ENCODE results near the gene UQCRH.

UQCRH gene

DNA sequence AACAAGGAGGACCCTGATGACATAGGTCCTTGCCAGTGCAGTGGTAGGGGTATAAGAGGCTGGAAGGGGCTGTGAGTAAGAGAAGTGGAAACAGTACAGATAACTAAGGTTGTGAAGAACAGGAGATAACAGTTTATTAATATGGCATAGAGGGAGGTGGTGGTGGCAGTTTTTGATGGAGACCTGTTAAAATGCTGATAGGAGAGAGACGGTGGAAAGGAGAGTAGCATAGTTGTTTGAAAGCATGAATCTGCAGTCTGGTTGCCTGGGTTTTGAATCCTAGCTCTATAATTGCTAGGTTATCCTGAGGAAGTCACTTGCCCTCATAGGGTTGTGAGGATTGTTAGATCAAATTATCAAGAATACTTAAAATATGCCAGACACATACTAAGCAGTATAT is 19.4 kb upstream of the UQCRH start:
- no CpG with 5 or more reads among the region's 1 CpG for WGBS (ENCODE audit: extremely low coverage, insufficient coverage, insufficient read length)
- Histone ChIP-seq H2AK5ac (ENCODE audit: low read length) (no peak overlapping the region), H3K79me1 (ENCODE audit: low read length) (peaks cover 1% of the 10 kb centered on the region), H4K8ac (ENCODE audit: low read depth, low read length) (no peak overlapping the region), H3K4ac (ENCODE audit: low read depth, low read length) (no peak overlapping the region), H4K91ac (ENCODE audit: low read depth, low read length) (no peak overlapping the region), H2BK120ac (ENCODE audit: insufficient read depth, low read length, poor library complexity) (no peak overlapping the region), H3K4me3 (ENCODE audit: low read depth, low read length) (no peak overlapping the region), H3K9ac (ENCODE audit: low read length) (no peak overlapping the region), H3K36me3 (ENCODE audit: control insufficient read depth in 1 of 2, insufficient read depth in 2 of 2, low read length in 2 of 2) (peaks cover 31 to 52% of the 10 kb centered on the region in 2 experiments), H3K23ac (ENCODE audit: low read length) (no peak overlapping the region), H3K14ac (ENCODE audit: low read length) (no peak overlapping the region), H3K4me1 (ENCODE audit: control insufficient read depth in 1 of 2, insufficient read depth in 2 of 2, low read length in 2 of 2) (peaks cover 6 to 10% of the 10 kb centered on the region in 2 experiments), H3K79me2 (ENCODE audit: control insufficient read depth, insufficient read depth, low read length, poor library complexity) (no peaks in the 10 kb centered on the region), H3K9me3 (ENCODE audit: insufficient read depth, low read depth, low read length) (no peaks in the 10 kb centered on the region), H2AFZ (ENCODE audit: insufficient read depth, low read length, poor library complexity) (no peak overlapping the region), H2BK12ac (ENCODE audit: low read length) (no peak overlapping the region), H4K12ac (ENCODE audit: low read depth, low read length) (no peak overlapping the region), H3K27me3 (ENCODE audit: insufficient read depth, low read length) (no peaks in the 10 kb centered on the region), H3K18ac (ENCODE audit: low read length) (no peak overlapping the region), H3K4me2 (ENCODE audit: low read length) (no peak overlapping the region), H3K27ac (ENCODE audit: low read depth, low read length) (no peak overlapping the region), H2BK5ac (ENCODE audit: low read depth, low read length, poor library complexity) (no peak overlapping the region)
- DNase-seq: no peak

DNA sequence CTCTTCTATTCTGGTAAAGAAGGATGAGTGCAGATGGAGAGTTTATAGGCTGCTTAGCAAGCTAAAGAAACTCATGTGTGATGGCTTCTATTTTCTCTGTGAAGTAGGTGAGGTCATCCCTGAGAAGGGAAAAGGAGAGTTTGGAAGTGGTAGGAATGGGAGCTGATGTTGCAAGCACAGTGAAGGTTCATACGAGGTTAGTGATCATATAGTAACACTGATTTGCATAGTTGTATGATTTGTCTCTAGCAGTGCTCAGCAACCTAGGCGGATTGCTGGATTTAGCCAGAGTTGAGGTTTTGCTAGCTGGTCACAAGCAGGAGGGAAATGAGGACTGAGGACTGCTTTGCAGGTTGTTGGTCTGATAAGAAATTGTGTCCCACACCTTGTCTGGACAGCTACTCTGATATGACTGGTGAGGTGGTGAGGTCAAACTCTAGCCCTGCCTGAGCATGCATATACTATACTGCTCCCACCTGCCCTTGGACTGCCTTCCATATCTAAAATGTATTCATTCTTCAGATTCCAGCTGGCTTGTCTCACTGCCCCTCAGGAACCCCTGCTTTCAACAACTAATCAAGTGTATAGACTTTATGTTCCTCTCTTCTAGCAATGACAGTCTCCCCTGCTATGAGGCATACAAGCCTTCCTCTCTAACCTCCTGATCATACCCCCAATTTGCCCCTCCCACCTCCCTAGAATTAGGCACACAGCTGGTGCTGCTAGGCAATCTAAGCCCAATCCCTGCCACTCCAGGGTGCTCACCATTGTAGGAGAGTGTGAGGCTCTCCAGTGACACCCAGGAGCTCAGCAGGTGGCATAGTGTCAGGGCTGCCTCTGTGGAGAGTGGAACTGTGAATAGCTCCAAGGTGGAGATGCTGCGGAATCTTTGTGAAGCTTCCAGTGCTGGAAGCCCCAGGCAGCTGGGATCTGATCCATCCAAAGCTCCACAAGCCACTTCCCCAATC is 18.6 kb upstream of the UQCRH start:
- no peak overlapping the region for H3K4me3 ChIP-seq (ENCODE audit: low read depth, low read length)
- H3K36me3 ChIP-seq (ENCODE audit: control insufficient read depth in 1 of 2, insufficient read depth in 2 of 2, low read length in 2 of 2): peaks cover 27 to 48% of the 10 kb centered on the region in 2 experiments
- peaks cover 1% of the 10 kb centered on the region for H3K79me1 ChIP-seq (ENCODE audit: low read length)
- H2BK120ac ChIP-seq (ENCODE audit: insufficient read depth, low read length, poor library complexity): no peak overlapping the region
- no peak overlapping the region for H3K18ac ChIP-seq (ENCODE audit: low read length)
- no peak overlapping the region for H2AFZ ChIP-seq (ENCODE audit: insufficient read depth, low read length, poor library complexity)
- H2AK5ac ChIP-seq (ENCODE audit: low read length): no peak overlapping the region
- no peak overlapping the region for H3K4me2 ChIP-seq (ENCODE audit: low read length)
- peaks cover 2 to 7% of the 10 kb centered on the region in 2 experiments for H3K4me1 ChIP-seq (ENCODE audit: control insufficient read depth in 1 of 2, insufficient read depth in 2 of 2, low read length in 2 of 2)
- no peak overlapping the region for H3K14ac ChIP-seq (ENCODE audit: low read length)
- no peak overlapping the region for H4K12ac ChIP-seq (ENCODE audit: low read depth, low read length)
- no CpG with 5 or more reads among the region's 3 CpGs for WGBS (ENCODE audit: extremely low coverage, insufficient coverage, insufficient read length)
- H4K8ac ChIP-seq (ENCODE audit: low read depth, low read length): no peak overlapping the region
- H3K9me3 ChIP-seq (ENCODE audit: insufficient read depth, low read depth, low read length): no peaks in the 10 kb centered on the region
- H2BK5ac ChIP-seq (ENCODE audit: low read depth, low read length, poor library complexity): no peak overlapping the region
- H3K79me2 ChIP-seq (ENCODE audit: control insufficient read depth, insufficient read depth, low read length, poor library complexity): no peaks in the 10 kb centered on the region
- no peak overlapping the region for H2BK12ac ChIP-seq (ENCODE audit: low read length)
- H4K91ac ChIP-seq (ENCODE audit: low read depth, low read length): no peak overlapping the region
- H3K27me3 ChIP-seq (ENCODE audit: insufficient read depth, low read length): no peaks in the 10 kb centered on the region
- no peak overlapping the region for H3K23ac ChIP-seq (ENCODE audit: low read length)
- no peak overlapping the region for H3K27ac ChIP-seq (ENCODE audit: low read depth, low read length)
- no peak overlapping the region for H3K4ac ChIP-seq (ENCODE audit: low read depth, low read length)
- DNase-seq: no peak
- H3K9ac ChIP-seq (ENCODE audit: low read length): peak overlapping the region; percentile 29

DNA sequence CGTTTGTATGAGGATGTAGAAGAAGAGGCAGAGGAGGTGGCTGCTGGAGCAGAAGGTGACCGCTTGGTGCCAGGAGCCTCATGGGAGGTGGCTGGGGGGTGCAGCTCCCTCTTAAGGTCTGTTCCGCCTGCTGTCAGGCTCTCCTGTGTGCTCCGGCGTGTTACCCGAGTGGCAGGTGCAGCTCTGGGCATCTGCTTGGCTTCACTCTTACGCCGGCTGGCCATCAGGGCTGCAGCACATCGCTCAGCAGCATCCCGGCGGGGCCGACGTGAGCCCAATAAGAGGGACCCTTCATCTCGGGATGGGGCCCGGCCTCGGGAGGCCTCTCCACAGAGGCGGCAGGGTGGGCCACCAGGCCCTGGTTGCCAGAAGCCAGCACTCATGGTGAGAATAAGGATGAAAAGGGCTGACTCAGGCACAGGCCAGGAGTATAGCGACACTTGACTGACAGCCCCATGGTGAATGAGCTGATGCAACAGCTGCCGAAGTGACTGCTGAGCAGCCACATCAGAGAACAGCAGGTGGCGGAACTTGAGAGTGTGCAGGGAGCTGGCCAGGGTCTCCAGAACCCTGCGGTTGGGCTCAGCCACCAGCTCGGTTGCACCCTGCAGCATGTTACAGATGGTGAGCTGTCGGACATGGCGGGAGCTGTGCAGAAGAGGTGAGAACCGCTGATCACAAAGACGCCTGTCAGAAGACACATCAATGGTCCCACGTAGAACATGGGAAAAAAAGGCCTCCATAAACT is 17.6 kb upstream of the UQCRH start:
- Histone ChIP-seq H4K8ac (ENCODE audit: low read depth, low read length) (no peak overlapping the region), H4K12ac (ENCODE audit: low read depth, low read length) (no peak overlapping the region), H3K27me3 (ENCODE audit: insufficient read depth, low read length) (no peaks in the 10 kb centered on the region), H2AFZ (ENCODE audit: insufficient read depth, low read length, poor library complexity) (no peak overlapping the region), H2BK12ac (ENCODE audit: low read length) (no peak overlapping the region), H3K79me1 (ENCODE audit: low read length) (peaks cover 1% of the 10 kb centered on the region), H3K4me1 (ENCODE audit: control insufficient read depth in 1 of 2, insufficient read depth in 2 of 2, low read length in 2 of 2) (peaks cover 2 to 7% of the 10 kb centered on the region in 2 experiments), H3K79me2 (ENCODE audit: control insufficient read depth, insufficient read depth, low read length, poor library complexity) (no peaks in the 10 kb centered on the region), H3K18ac (ENCODE audit: low read length) (peak overlapping the region; percentile 33), H3K27ac (ENCODE audit: low read depth, low read length) (no peak overlapping the region), H3K23ac (ENCODE audit: low read length) (no peak overlapping the region), H3K4me2 (ENCODE audit: low read length) (no peak overlapping the region), H3K4me3 (ENCODE audit: low read depth, low read length) (no peak overlapping the region), H3K36me3 (ENCODE audit: control insufficient read depth in 1 of 2, insufficient read depth in 2 of 2, low read length in 2 of 2) (peaks cover 21 to 39% of the 10 kb centered on the region in 2 experiments), H2AK5ac (ENCODE audit: low read length) (no peak overlapping the region), H3K14ac (ENCODE audit: low read length) (no peak overlapping the region), H2BK5ac (ENCODE audit: low read depth, low read length, poor library complexity) (no peak overlapping the region), H2BK120ac (ENCODE audit: insufficient read depth, low read length, poor library complexity) (no peak overlapping the region), H4K91ac (ENCODE audit: low read depth, low read length) (peak overlapping the region; percentile 15), H3K9me3 (ENCODE audit: insufficient read depth, low read depth, low read length) (no peaks in the 10 kb centered on the region), H3K9ac (ENCODE audit: low read length) (no peak overlapping the region), H3K4ac (ENCODE audit: low read depth, low read length) (no peak overlapping the region)
- DNase-seq: no peak
- no CpG with 5 or more reads among the region's 27 CpGs for WGBS (ENCODE audit: extremely low coverage, insufficient coverage, insufficient read length)

DNA sequence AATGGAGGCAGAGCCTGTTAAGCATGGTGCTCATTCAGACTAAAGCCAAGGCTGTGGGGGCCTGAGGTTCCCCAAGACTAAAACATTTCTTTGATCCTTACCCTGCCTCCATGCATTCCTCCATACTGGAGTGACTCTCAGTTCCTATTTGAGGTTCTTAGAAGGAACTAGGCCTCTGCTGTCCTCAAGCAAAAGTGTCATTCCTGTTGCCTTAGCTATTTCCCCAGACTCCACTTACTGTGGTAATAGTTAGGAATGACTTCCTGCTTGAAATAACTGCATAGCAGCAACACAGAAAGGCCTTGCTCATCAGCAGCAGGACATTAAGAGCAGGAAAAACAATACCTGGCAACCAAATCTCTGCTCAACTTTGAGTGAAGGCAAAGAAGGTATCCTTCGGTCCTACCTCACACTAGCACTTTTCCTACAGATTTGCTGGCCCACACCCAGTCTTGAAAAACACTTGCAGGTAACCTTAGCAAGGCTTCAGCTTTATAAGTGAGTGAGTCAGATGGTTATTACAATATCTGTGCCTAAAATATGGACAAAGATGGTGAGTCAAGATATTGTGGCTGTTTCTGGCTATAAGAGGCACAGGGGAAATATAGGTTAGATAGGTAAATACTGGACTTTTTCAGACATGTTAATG is 14.9 kb upstream of the UQCRH start:
- peak; percentile 25 to 69 for DNase-seq
- Histone ChIP-seq H2BK120ac (ENCODE audit: insufficient read depth, low read length, poor library complexity) (no peak overlapping the region), H3K4me3 (ENCODE audit: low read depth, low read length) (no peak overlapping the region), H4K8ac (ENCODE audit: low read depth, low read length) (no peak overlapping the region), H3K18ac (ENCODE audit: low read length) (no peak overlapping the region), H3K27me3 (ENCODE audit: insufficient read depth, low read length) (no peaks in the 10 kb centered on the region), H2BK12ac (ENCODE audit: low read length) (no peak overlapping the region), H2BK5ac (ENCODE audit: low read depth, low read length, poor library complexity) (no peak overlapping the region), H4K91ac (ENCODE audit: low read depth, low read length) (no peak overlapping the region), H2AK5ac (ENCODE audit: low read length) (no peak overlapping the region), H3K79me2 (ENCODE audit: control insufficient read depth, insufficient read depth, low read length, poor library complexity) (no peaks in the 10 kb centered on the region), H4K12ac (ENCODE audit: low read depth, low read length) (no peak overlapping the region), H3K4me1 (ENCODE audit: control insufficient read depth in 1 of 2, insufficient read depth in 2 of 2, low read length in 2 of 2) (peaks cover 2 to 7% of the 10 kb centered on the region in 2 experiments), H3K27ac (ENCODE audit: low read depth, low read length) (peak overlapping the region; percentile 70), H3K14ac (ENCODE audit: low read length) (no peak overlapping the region), H3K4ac (ENCODE audit: low read depth, low read length) (no peak overlapping the region), H3K9ac (ENCODE audit: low read length) (no peak overlapping the region), H3K79me1 (ENCODE audit: low read length) (peaks cover 1% of the 10 kb centered on the region), H3K9me3 (ENCODE audit: insufficient read depth, low read depth, low read length) (no peaks in the 10 kb centered on the region), H2AFZ (ENCODE audit: insufficient read depth, low read length, poor library complexity) (no peak overlapping the region), H3K4me2 (ENCODE audit: low read length) (no peak overlapping the region), H3K23ac (ENCODE audit: low read length) (no peak overlapping the region), H3K36me3 (ENCODE audit: control insufficient read depth in 1 of 2, insufficient read depth in 2 of 2, low read length in 2 of 2) (peaks cover 18 to 31% of the 10 kb centered on the region in 2 experiments)
- WGBS (ENCODE audit: extremely low coverage, insufficient coverage, insufficient read length): no CpG with 5 or more reads among the region's 1 CpG
